ENCODE data around the gene CLIC4. TPM values are rescaled to one million over a fixed set of nuclear protein-coding genes. Genes with fewer than 3 reads are reported as not detected.
A peak's percentile ranks its signal among the peaks of the same experiment; 100 is the strongest.
"Not testable (repeated sequence)": the region's sequence is repeated elsewhere in the genome, so short reads cannot be mapped to it uniquely, and the experiment has no call there.

Gene CLIC4
- total RNA-seq, 3 donors from 2014 or later = 33.0 to 176 (median 52.4) TPM

- intact Hi-C loops (cut with DNase I, micrococcal nuclease) = no loop called here
- no peak overlapping the region for H3K4me3 ChIP-seq
- no peaks in the 10 kb centered on the region for H3K36me3 ChIP-seq (ENCODE audit: low read depth)
- no peak for TF ChIP-seq CTCF (IDR thresholded peaks at IDR 0.05)
- ATAC-seq = no peak
- peaks cover 5% of the 10 kb centered on the region for H3K4me1 ChIP-seq (ENCODE audit: low read depth)
- DNase-seq = no peak
- H3K9me3 ChIP-seq = no peaks in the 10 kb centered on the region
Observed at GRCh38 chr1:24714859-24715520, 30.3 kb upstream of the CLIC4 start.

- Histone ChIP-seq H3K4me1 (ENCODE audit: low read depth) (peaks cover 5% of the 10 kb centered on the region), H3K4me3 (no peak overlapping the region), H3K36me3 (ENCODE audit: low read depth) (no peaks in the 10 kb centered on the region), H3K9me3 (no peaks in the 10 kb centered on the region)
- no peak for DNase-seq
- ATAC-seq = no peak
- no peak for TF ChIP-seq CTCF (IDR thresholded peaks at IDR 0.05)
- intact Hi-C loops (cut with DNase I, micrococcal nuclease) = no loop called here
Observed at GRCh38 chr1:24715658-24716057, 29.6 kb upstream of the CLIC4 start.

DNA sequence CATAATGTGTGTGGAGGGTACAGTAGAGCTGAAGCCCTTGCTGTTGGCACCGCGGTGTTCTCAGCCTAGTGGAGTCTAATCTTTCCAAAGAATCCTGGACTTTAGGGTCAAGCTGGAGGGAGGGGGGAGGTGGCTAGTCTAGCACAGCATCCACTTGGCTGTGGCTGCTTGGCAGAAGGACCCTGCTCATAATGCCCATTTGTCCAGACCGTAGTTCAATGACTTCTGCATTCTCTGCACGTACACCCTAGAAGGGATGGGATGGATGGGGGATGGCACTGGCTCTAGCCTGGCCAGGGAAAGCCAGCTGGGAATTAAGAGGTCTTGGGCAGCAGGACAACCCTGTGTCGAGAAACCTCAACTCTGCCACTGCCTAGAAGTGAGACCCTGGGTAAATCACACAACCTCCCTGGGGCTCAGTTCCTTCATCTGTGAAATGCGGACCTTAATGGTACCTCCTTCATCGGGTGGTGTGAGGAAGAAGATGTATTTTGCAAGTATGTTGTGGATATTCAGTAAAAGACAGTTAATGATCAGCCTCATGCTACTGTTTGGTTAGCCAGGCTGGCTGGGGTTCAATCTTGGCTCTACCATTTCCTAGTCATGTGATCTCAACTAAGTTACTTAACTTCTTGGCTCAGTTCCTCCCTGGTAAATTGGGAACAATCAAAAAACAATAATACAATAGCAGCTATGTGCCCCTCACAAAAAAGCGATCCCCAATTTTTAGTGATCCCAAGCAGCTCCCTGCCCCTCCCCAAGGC lies 27.2 kb upstream of the CLIC4 start:
- ATAC-seq = no peak
- TF ChIP-seq CTCF (IDR thresholded peaks at IDR 0.05) = no peak
- intact Hi-C loops (cut with DNase I, micrococcal nuclease) = no loop called here
- no peak overlapping the region for H3K4me3 ChIP-seq
- H3K36me3 ChIP-seq (ENCODE audit: low read depth) = no peaks in the 10 kb centered on the region
- H3K9me3 ChIP-seq = no peaks in the 10 kb centered on the region
- H3K4me1 ChIP-seq (ENCODE audit: low read depth) = peaks cover 5% of the 10 kb centered on the region
- no peak for DNase-seq

- H3K4me3 ChIP-seq = no peak overlapping the region
- no peaks in the 10 kb centered on the region for H3K36me3 ChIP-seq (ENCODE audit: low read depth)
- ATAC-seq = peak; percentile 52
- peaks cover 7% of the 10 kb centered on the region for H3K4me1 ChIP-seq (ENCODE audit: low read depth)
- H3K9me3 ChIP-seq = no peaks in the 10 kb centered on the region
- intact Hi-C loops (cut with DNase I, micrococcal nuclease) = no loop called here
- DNase-seq = peak; percentile 35 to 71 (median 48)
- TF ChIP-seq CTCF (IDR thresholded peaks at IDR 0.05) = no peak
Observed at GRCh38 chr1:24720152-24720551, 25.1 kb upstream of the CLIC4 start.

DNA sequence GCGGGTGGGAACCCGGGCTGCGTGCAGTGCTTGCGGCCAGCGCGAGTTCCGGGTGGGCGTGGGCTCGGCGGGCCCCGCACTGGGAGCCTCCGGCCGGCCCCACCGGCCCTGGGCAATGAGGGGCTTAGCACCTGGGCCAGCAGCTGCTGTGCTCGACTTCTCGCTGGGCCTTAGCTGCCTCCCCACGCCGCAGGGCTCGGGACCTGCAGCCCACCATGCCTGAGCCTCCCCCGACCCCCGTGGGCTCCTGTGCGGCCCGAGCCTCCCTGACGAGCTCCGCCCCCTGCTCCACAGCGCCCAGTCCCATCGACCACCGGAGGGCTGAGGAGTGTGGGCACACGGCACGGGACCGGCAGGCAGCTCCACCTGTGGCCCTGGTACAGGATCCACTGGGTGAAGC lies 23.7 kb upstream of the CLIC4 start:
- Histone ChIP-seq H3K4me3 (no peak overlapping the region), H3K4me1 (ENCODE audit: low read depth) (peaks cover 8% of the 10 kb centered on the region), H3K36me3 (ENCODE audit: low read depth) (no peaks in the 10 kb centered on the region), H3K9me3 (no peaks in the 10 kb centered on the region)
- DNase-seq = no peak
- no peak for TF ChIP-seq CTCF (IDR thresholded peaks at IDR 0.05)
- intact Hi-C loops (cut with DNase I, micrococcal nuclease) = no loop called here
- ATAC-seq = no peak

DNA sequence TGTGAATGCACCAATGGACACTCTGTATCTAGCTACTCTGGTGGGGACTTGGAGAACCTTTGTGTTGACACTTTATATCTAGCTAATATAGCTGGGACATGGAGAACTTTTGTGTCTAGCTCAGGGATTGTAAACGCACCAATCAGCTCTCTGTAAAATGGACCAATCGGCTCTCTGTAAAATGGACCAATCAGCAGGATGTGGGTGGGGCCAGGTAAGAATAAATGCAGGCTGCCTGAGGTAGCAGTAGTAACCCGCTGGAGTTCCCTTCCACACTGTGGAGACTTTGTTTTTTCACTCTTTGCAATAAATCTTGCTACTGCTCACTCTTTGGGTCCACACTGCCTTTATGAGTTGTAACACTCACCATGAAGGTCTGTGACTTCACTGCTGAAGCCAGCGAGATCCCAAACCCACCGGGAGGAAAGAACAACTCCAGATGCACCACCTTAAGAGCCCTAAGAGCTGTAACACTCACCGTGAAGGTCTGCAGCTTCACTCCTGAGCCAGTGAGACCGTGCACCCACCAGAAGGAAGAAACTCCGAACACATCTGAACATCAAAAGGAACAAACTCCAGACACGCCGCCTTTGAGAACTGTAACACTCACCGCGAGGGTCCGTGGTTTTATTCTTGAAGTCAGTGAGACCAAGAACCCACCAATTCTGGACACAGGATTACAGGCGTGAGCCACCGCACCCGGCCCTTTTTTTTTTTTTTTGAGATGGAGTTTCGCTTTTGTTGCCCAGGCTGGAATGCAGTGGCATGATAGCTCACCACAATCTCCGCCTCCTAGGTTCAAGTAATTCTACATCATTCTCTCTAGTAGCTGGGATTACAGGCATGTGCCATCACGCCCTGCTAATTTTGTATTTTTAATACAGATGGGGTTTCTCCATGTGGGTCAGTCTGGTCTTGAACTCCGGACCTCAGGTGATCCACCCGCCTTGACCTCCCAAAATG lies 22.9 kb upstream of the CLIC4 start:
- H3K9me3 ChIP-seq; intact Hi-C loops (cut with DNase I, micrococcal nuclease); DNase-seq; H3K4me1 ChIP-seq (ENCODE audit: low read depth); ATAC-seq; H3K36me3 ChIP-seq (ENCODE audit: low read depth); H3K4me3 ChIP-seq: not testable (repeated sequence)
